HepG2 (cell line): ENCODE results near the gene CSPG5. TPM values are rescaled to one million over a fixed set of nuclear protein-coding genes. Genes with fewer than 3 reads are reported as not detected.

ENCODE experiments used
- ATAC-seq: fragments of 200-7000 bp; cut with Tn5 transposase; 3 replicates; pipeline ENCODE4 v1.9.1; 2020; ENCODE audit warnings: mild to moderate bottlenecking, moderate library complexity
- BruUV-seq: library from RNA; stranded (reverse); fragments of 400-500 nt; replicated peaks from 2 replicates; lab custom pipeline; 2021; lab: Mats Ljungman, UMichigan
- CTCF ChIA-PET: fragments of 300-600 bp; formaldehyde crosslinking; extraction: SDS; loops from one replicate; lab custom pipeline; 2021; ENCODE audit warnings: low total read pairs, inconsistent platforms, low intra/inter-chr PET ratio; lab: Yijun Ruan, JAX
- POLR2A ChIA-PET: fragments of 350-600 bp; sonication (Branson Sonifier 250); formaldehyde crosslinking; loops from one replicate; lab custom pipeline; 2020; ENCODE audit warnings: antibody characterized with exemption, inconsistent platforms; lab: Yijun Ruan, JAX
- DNase-seq: peaks from one replicate; pipeline ENCODE4 v3.0.0-alpha.2; 2015; ENCODE audit warnings: low spot score
- FAIRE-seq: peaks from 3 replicates; lab custom pipeline; 2011; peaks lifted over from hg19 to GRCh38; lab: Jason Lieb, UNC
- H2AFZ ChIP-seq: one replicate; pipeline ENCODE4 v1.6.1; 2011; ENCODE audit warnings: low read length, inconsistent platforms
- H3K27ac ChIP-seq: fragments of 300-600 bp; 3 replicates; pipeline ENCODE4 v1.8.0; 2011; ENCODE audit warnings: mixed run types, mild to moderate bottlenecking, mixed read lengths, low read length, inconsistent platforms; ENCODE audit not compliant: insufficient read depth; ENCODE audit errors: extremely low read length
- H3K27me3 ChIP-seq, 2 experiments: fragments of 200-600 bp in 1 of 2; 2 replicates in 1 of 2; 3 replicates in 1 of 2; pipeline versions ENCODE4 v1.6.0 to v1.8.0; 2011; ENCODE audit warnings: low read length in 2 of 2, mild to moderate bottlenecking in 2 of 2, moderate library complexity in 2 of 2, inconsistent platforms in 1 of 2; ENCODE audit not compliant: insufficient read depth in 2 of 2, control insufficient read depth in 1 of 2
- H3K36me3 ChIP-seq, 2 experiments: fragments of 200-600 bp in 1 of 2; replicated peaks in 1 of 2; 2 replicates in 1 of 2; 3 replicates in 1 of 2; pipeline versions ENCODE4 v1.5.1 to v1.8.0; 2011; ENCODE audit warnings: low read length in 2 of 2, inconsistent platforms in 1 of 2; ENCODE audit not compliant: insufficient read depth in 2 of 2, control insufficient read depth in 1 of 2
- H3K4me1 ChIP-seq: 2 replicates; pipeline ENCODE4 v1.5.1; 2012; ENCODE audit warnings: low read length, inconsistent platforms; ENCODE audit not compliant: insufficient read depth
- H3K4me2 ChIP-seq: 2 replicates; pipeline ENCODE4 v1.6.0; 2011; ENCODE audit warnings: low read depth, low read length, inconsistent platforms
- H3K4me3 ChIP-seq, 3 experiments: fragments of 200-600 bp in 1 of 3; sonication (generic), shearing (Covaris generic) in 1 of 3; replicated peaks in 1 of 3; 2 replicates each; pipeline ENCODE4 v1.5.1; 2011 to 2016; ENCODE audit warnings: low read length in 3 of 3, inconsistent platforms in 2 of 3, low read depth in 2 of 3, mild to moderate bottlenecking in 2 of 3, control low read depth in 1 of 3, mixed read lengths in 1 of 3; ENCODE audit not compliant: insufficient read depth in 1 of 3
- H3K79me2 ChIP-seq: one replicate; pipeline ENCODE4 v1.6.1; 2011; ENCODE audit warnings: low read length, inconsistent platforms; ENCODE audit not compliant: insufficient read depth
- H3K9ac ChIP-seq: 2 replicates; pipeline ENCODE4 v1.6.0; 2011; ENCODE audit warnings: mild to moderate bottlenecking, low read depth, low read length, inconsistent platforms; ENCODE audit not compliant: insufficient read depth
- H3K9me3 ChIP-seq: 2 replicates; pipeline ENCODE4 v1.5.1; 2012; ENCODE audit warnings: mild to moderate bottlenecking, low read length
- H4K20me1 ChIP-seq: 2 replicates; pipeline ENCODE4 v1.6.0; 2011; ENCODE audit warnings: inconsistent platforms, mild to moderate bottlenecking, low read length, moderate library complexity; ENCODE audit not compliant: insufficient read depth
- FOXK1 ChIP-seq: sonication (generic); formaldehyde crosslinking; IDR thresholded peaks from 2 replicates; pipeline ENCODE4 v1.4.0; 2020; ENCODE audit warnings: low read depth, missing genetic modification reagents, borderline replicate concordance
- HOXA9 ChIP-seq: sonication (generic); formaldehyde crosslinking; IDR thresholded peaks from 2 replicates; pipeline ENCODE4 v1.8.1; 2022; ENCODE audit warnings: missing genetic modification reagents, mild to moderate bottlenecking, moderate library complexity, borderline replicate concordance
- KDM2A ChIP-seq: sonication (generic); formaldehyde crosslinking; IDR thresholded peaks from 2 replicates; pipeline ENCODE4 v1.4.0; 2020; ENCODE audit warnings: low read depth, missing genetic modification reagents, borderline replicate concordance
- MIXL1 ChIP-seq: IDR thresholded peaks from 2 replicates; pipeline ENCODE4 v1.6.1; 2016
- NR3C1 ChIP-seq: sonication (generic); formaldehyde crosslinking; IDR thresholded peaks from 2 replicates; pipeline ENCODE4 v1.4.0; 2020; ENCODE audit warnings: missing genetic modification reagents
- PCBP1 ChIP-seq: fragments of 200-400 bp; formaldehyde crosslinking; IDR thresholded peaks from 2 replicates; pipeline ENCODE4 v1.6.1; 2017; ENCODE audit warnings: mild to moderate bottlenecking, low read depth, low read length, borderline replicate concordance
- RBM22 ChIP-seq: fragments of 200-400 bp; formaldehyde crosslinking; optimal IDR thresholded peaks from 2 replicates; pipeline ENCODE3; 2017; ENCODE audit warnings: mild to moderate bottlenecking, low read length, moderate library complexity
- STAT5B ChIP-seq: sonication (generic); formaldehyde crosslinking; IDR thresholded peaks from 2 replicates; pipeline ENCODE4 v1.4.0; 2020; ENCODE audit warnings: missing genetic modification reagents
- ZNF431 ChIP-seq: sonication (generic); formaldehyde crosslinking; IDR thresholded peaks from 2 replicates; pipeline ENCODE4 v1.9.0; 2022; ENCODE audit warnings: missing genetic modification reagents, low read depth, mild to moderate bottlenecking, borderline replicate concordance
- WGBS: methylation state at CpG from one replicate; pipeline ENCODE4 v1.1.6; 2017; ENCODE audit warnings: low lambda C conversion rate; 5-methylcytosine and 5-hydroxymethylcytosine counted together
- in situ Hi-C: cut with HindIII; loops from 2 replicates; pipeline ENCODE4 v1.10.0; 2017; ENCODE audit warnings: low pct_unique_long_range_greater_than_20kb; ENCODE audit not compliant: extremely low pct_ligation_motif_present
- intact Hi-C: fragments of 100-400 bp; cut with micrococcal nuclease; formaldehyde crosslinking; loops from one replicate; pipeline ENCODE4 v1.10.0; 2022; ENCODE audit not compliant: unreplicated experiment
- polyA plus RNA-seq, 8 experiments: library from polyadenylated mRNA; depleted of rRNA in 3 of 8; stranded (reverse) in 7 of 8; unstranded in 1 of 8; fragments of >200 nt; fragmentation: Illumina TruSeq in 4 of 8; extraction: Trizol in 4 of 8; gene quantifications; 2 replicates each; pipeline versions ENCODE4 v1.2.1 to v1.2.3, GENCODE V29; 2011 to 2016; ENCODE audit warnings: low read depth in 4 of 8, missing spikeins in 1 of 8, mixed read lengths in 1 of 8; ENCODE audit not compliant: insufficient read depth in 1 of 8
- total RNA-seq, 5 experiments: library from RNA; depleted of rRNA; stranded (reverse); fragments of >200 nt; fragmentation: Illumina TruSeq; extraction: Trizol; gene quantifications; 2 replicates each; pipeline ENCODE4 v1.2.3, GENCODE V29; 2016; ENCODE audit warnings: low read depth in 1 of 5
- TF ChIP-seq, protein P1 (sequence below): sonication (generic); formaldehyde crosslinking; IDR thresholded peaks from 2 replicates; pipeline ENCODE4 v1.5.1; 2020; ENCODE audit warnings: mild to moderate bottlenecking, missing genetic modification reagents, borderline replicate concordance
- TF ChIP-seq, protein P2 (sequence below): sonication (generic); formaldehyde crosslinking; IDR thresholded peaks from 2 replicates; pipeline ENCODE4 v1.5.1; 2020; ENCODE audit warnings: missing genetic modification reagents, mild to moderate bottlenecking, borderline replicate concordance

CSPG5 gene
- total and polyA plus RNA-seq, 2 of the 13 experiments (the other 11 are each of a cell fraction or from before 2014, with no cell fraction given), result 0.07 to 0.15 TPM

DNA sequence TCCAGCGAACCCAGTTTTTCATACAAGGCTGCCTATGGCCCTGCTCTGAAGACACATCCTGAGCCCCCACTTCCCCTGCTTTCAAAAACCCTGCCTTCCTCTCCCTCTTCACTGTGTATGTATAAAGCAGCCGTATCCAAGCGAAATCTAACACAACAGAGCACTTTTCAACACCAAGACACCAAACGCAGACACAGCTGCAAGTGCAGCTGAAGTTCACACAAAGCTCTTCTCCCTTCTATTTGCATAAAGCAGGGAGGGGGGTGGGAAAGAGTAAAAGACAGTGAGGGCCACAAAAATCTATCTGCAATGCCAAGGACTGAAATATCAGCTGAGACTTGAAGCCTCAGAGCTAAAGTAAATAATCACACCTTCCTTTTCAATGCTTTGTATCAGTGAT is 35.1 kb upstream of the CSPG5 start:
- H4K20me1 ChIP-seq, result no peaks in the 10 kb centered on the region
- FAIRE-seq, result no peak
- H3K4me3 ChIP-seq, result no peak overlapping the region
- H3K9ac ChIP-seq, result no peak overlapping the region
- intact Hi-C loops (no loop called here), in situ Hi-C loops (no loop called here)
- no TSS peak for BruUV-seq
- TF ChIP-seq STAT5B (CRISPR knock-in tag) (no peak), RBM22 (peak; percentile 51)
- H3K4me2 ChIP-seq, result no peak overlapping the region
- no peak for ATAC-seq
- DNase-seq, result no peak
- H3K9me3 ChIP-seq, result no peaks in the 10 kb centered on the region
- POLR2A ChIA-PET, result no interaction called here
- peaks cover 18 to 77% of the 10 kb centered on the region in 2 experiments for H3K36me3 ChIP-seq
- no peaks in the 10 kb centered on the region for H3K4me1 ChIP-seq
- WGBS, result 92% methylated on average over 4 of the region's 4 CpGs
- H3K79me2 ChIP-seq, result no peaks in the 10 kb centered on the region
- CTCF ChIA-PET, result no interaction called here
- H3K27me3 ChIP-seq, result no peaks in the 10 kb centered on the region
- H2AFZ ChIP-seq, result no peak overlapping the region
- H3K27ac ChIP-seq, result no peak overlapping the region

DNA sequence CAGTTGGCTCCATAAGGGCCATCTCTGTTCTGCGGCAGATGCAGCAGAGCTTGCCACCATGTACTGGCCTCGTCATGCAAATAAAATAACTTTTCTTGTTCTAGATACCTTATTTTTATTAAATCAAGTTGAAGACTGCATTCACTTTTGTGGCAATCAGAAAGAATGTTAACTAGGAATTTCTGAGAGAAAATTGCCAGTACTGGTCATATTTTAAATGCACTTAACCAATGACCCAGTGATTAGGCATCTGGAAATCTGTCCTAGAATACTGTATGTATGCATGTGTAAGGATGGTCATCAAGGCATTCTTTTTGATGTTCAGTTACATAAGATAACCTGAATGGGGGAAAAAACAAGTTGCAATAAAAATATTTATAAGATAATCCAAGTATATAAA is 34.2 kb upstream of the CSPG5 start:
- Histone ChIP-seq H3K27ac (no peak overlapping the region), H3K36me3 (peaks cover 16 to 77% of the 10 kb centered on the region in 2 experiments), H3K4me3 (no peak overlapping the region), H2AFZ (no peak overlapping the region)
- WGBS, result 94% methylated on average over 2 of the region's 2 CpGs
- no peak for FAIRE-seq
- no peak for TF ChIP-seq ZNF431 (CRISPR knock-in tag)
- TF ChIP-seq, protein P1, sequence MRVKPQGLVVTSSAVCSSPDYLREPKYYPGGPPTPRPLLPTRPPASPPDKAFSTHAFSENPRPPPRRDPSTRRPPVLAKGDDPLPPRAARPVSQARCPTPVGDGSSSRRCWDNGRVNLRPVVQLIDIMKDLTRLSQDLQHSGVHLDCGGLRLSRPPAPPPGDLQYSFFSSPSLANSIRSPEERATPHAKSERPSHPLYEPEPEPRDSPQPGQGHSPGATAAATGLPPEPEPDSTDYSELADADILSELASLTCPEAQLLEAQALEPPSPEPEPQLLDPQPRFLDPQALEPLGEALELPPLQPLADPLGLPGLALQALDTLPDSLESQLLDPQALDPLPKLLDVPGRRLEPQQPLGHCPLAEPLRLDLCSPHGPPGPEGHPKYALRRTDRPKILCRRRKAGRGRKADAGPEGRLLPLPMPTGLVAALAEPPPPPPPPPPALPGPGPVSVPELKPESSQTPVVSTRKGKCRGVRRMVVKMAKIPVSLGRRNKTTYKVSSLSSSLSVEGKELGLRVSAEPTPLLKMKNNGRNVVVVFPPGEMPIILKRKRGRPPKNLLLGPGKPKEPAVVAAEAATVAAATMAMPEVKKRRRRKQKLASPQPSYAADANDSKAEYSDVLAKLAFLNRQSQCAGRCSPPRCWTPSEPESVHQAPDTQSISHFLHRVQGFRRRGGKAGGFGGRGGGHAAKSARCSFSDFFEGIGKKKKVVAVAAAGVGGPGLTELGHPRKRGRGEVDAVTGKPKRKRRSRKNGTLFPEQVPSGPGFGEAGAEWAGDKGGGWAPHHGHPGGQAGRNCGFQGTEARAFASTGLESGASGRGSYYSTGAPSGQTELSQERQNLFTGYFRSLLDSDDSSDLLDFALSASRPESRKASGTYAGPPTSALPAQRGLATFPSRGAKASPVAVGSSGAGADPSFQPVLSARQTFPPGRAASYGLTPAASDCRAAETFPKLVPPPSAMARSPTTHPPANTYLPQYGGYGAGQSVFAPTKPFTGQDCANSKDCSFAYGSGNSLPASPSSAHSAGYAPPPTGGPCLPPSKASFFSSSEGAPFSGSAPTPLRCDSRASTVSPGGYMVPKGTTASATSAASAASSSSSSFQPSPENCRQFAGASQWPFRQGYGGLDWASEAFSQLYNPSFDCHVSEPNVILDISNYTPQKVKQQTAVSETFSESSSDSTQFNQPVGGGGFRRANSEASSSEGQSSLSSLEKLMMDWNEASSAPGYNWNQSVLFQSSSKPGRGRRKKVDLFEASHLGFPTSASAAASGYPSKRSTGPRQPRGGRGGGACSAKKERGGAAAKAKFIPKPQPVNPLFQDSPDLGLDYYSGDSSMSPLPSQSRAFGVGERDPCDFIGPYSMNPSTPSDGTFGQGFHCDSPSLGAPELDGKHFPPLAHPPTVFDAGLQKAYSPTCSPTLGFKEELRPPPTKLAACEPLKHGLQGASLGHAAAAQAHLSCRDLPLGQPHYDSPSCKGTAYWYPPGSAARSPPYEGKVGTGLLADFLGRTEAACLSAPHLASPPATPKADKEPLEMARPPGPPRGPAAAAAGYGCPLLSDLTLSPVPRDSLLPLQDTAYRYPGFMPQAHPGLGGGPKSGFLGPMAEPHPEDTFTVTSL (CRISPR knock-in tag), result no peak
- no peak for TF ChIP-seq KDM2A (CRISPR knock-in tag)
- TF ChIP-seq, protein P2, sequence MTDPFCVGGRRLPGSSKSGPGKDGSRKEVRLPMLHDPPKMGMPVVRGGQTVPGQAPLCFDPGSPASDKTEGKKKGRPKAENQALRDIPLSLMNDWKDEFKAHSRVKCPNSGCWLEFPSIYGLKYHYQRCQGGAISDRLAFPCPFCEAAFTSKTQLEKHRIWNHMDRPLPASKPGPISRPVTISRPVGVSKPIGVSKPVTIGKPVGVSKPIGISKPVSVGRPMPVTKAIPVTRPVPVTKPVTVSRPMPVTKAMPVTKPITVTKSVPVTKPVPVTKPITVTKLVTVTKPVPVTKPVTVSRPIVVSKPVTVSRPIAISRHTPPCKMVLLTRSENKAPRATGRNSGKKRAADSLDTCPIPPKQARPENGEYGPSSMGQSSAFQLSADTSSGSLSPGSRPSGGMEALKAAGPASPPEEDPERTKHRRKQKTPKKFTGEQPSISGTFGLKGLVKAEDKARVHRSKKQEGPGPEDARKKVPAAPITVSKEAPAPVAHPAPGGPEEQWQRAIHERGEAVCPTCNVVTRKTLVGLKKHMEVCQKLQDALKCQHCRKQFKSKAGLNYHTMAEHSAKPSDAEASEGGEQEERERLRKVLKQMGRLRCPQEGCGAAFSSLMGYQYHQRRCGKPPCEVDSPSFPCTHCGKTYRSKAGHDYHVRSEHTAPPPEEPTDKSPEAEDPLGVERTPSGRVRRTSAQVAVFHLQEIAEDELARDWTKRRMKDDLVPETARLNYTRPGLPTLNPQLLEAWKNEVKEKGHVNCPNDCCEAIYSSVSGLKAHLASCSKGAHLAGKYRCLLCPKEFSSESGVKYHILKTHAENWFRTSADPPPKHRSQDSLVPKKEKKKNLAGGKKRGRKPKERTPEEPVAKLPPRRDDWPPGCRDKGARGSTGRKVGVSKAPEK (CRISPR knock-in tag), result no peak
- no peak for TF ChIP-seq FOXK1 (CRISPR knock-in tag)
- TF ChIP-seq HOXA9 (CRISPR knock-in tag), result no peak
- no peak for TF ChIP-seq PCBP1
- TF ChIP-seq MIXL1, result no peak
- TF ChIP-seq NR3C1 (CRISPR knock-in tag), result no peak
- TF ChIP-seq, all 625 proteins: peak for 0
- no peak for DNase-seq
- no peaks in the 10 kb centered on the region for H3K79me2 ChIP-seq
- no peaks in the 10 kb centered on the region for H4K20me1 ChIP-seq
- POLR2A ChIA-PET, result no interaction called here
- H3K4me2 ChIP-seq, result no peak overlapping the region
- no peak for ATAC-seq
- no TSS peak for BruUV-seq
- H3K9ac ChIP-seq, result no peak overlapping the region
- CTCF ChIA-PET, result no interaction called here
- H3K9me3 ChIP-seq, result no peaks in the 10 kb centered on the region
- intact Hi-C loops, result no loop called here
- H3K4me1 ChIP-seq, result no peaks in the 10 kb centered on the region
- no peaks in the 10 kb centered on the region for H3K27me3 ChIP-seq
- in situ Hi-C loops, result no loop called here
